CD14-positive monocyte (primary cell): ENCODE measurements around the gene SPTBN4. TPM values are rescaled to one million over a fixed set of nuclear protein-coding genes. Genes with fewer than 3 reads are reported as not detected.

Experiments
- DNase-seq, 3 donors: peaks; one replicate each; pipeline ENCODE4 v3.0.0-alpha.2; 2011 to 2022
- H2AFZ ChIP-seq: 2 replicates; pipeline ENCODE4 v1.6.0; 2012; ENCODE audit warnings: mild to moderate bottlenecking, low read depth, low read length, inconsistent platforms; ENCODE audit not compliant: insufficient read depth, poor library complexity, severe bottlenecking
- H3K27ac ChIP-seq, 2 donors: 1 replicate in 1 of 2; 2 replicates in 1 of 2; pipeline ENCODE4 v1.5.1; 2012 to 2013; ENCODE audit warnings: low read length in 2 of 2, control low read depth in 1 of 2, inconsistent platforms in 1 of 2, low read depth in 1 of 2, mild to moderate bottlenecking in 1 of 2
- H3K27me3 ChIP-seq, 2 donors: one replicate each; pipeline versions ENCODE4 v1.6.0 to v1.6.1; 2011 to 2013; ENCODE audit warnings: low read length in 2 of 2; ENCODE audit not compliant: control insufficient read depth in 2 of 2, insufficient read depth in 2 of 2
- H3K36me3 ChIP-seq, 2 donors: replicated peaks in 1 of 2; 1 replicate in 1 of 2; 2 replicates in 1 of 2; pipeline versions ENCODE4 v1.5.1 to v1.6.1; 2012 to 2013; ENCODE audit warnings: low read length in 2 of 2, control low read depth in 1 of 2, inconsistent platforms in 1 of 2, mild to moderate bottlenecking in 1 of 2; ENCODE audit not compliant: insufficient read depth in 2 of 2, control insufficient read depth in 1 of 2
- H3K4me1 ChIP-seq, 2 donors: 1 replicate in 1 of 2; 2 replicates in 1 of 2; pipeline versions ENCODE4 v1.5.1 to v1.6.1; 2012 to 2013; ENCODE audit warnings: low read length in 2 of 2, control low read depth in 1 of 2, inconsistent platforms in 1 of 2, mild to moderate bottlenecking in 1 of 2, moderate library complexity in 1 of 2; ENCODE audit not compliant: insufficient read depth in 2 of 2, control insufficient read depth in 1 of 2
- H3K4me2 ChIP-seq: replicated peaks from 2 replicates; pipeline ENCODE3; 2012; ENCODE audit warnings: low read length, moderate library complexity, mild to moderate bottlenecking; ENCODE audit not compliant: poor library complexity, severe bottlenecking; ENCODE audit errors: extremely low read depth
- H3K4me3 ChIP-seq, 3 experiments: fragments of 200-600 bp in 1 of 3; sonication (generic) in 1 of 3; replicated peaks in 1 of 3; 1 replicate in 2 of 3; 2 replicates in 1 of 3; pipeline ENCODE4 v1.5.1; 2011 to 2013; ENCODE audit warnings: low read length in 3 of 3, mild to moderate bottlenecking in 3 of 3, control low read depth in 2 of 3, low read depth in 2 of 3, inconsistent platforms in 1 of 3, moderate library complexity in 1 of 3
- H3K79me2 ChIP-seq: 2 replicates; pipeline ENCODE4 v1.6.0; 2012; ENCODE audit warnings: mild to moderate bottlenecking, control low read depth, inconsistent platforms, low read length, moderate library complexity; ENCODE audit not compliant: insufficient read depth
- H3K9ac ChIP-seq: 2 replicates; pipeline ENCODE4 v1.6.0; 2017; ENCODE audit warnings: low read length, mild to moderate bottlenecking; ENCODE audit not compliant: insufficient read depth, poor library complexity, severe bottlenecking
- H3K9me3 ChIP-seq, 2 donors: replicated peaks in 1 of 2; 1 replicate in 1 of 2; 2 replicates in 1 of 2; pipeline versions ENCODE4 v1.5.1 to v1.6.1; 2012 to 2013; ENCODE audit warnings: low read length in 2 of 2, control low read depth in 1 of 2; ENCODE audit not compliant: control insufficient read depth in 1 of 2, insufficient read depth in 1 of 2
- H4K20me1 ChIP-seq: 2 replicates; pipeline ENCODE4 v1.6.0; 2012; ENCODE audit warnings: mild to moderate bottlenecking, low read length, control low read depth, moderate library complexity; ENCODE audit not compliant: insufficient read depth
- H3K27ac Mint-ChIP-seq, 7 donors: one replicate each; pipeline ENCODE4 v1.8.0; 2020; ENCODE audit warnings: mild to moderate bottlenecking in 7 of 7, mixed read lengths in 7 of 7, moderate library complexity in 6 of 7, inconsistent platforms in 2 of 7
- H3K27me3 Mint-ChIP-seq, 3 donors: one replicate each; pipeline ENCODE4 v1.8.0; 2021 to 2022; ENCODE audit warnings: low read depth in 3 of 3, mild to moderate bottlenecking in 3 of 3, mixed read lengths in 3 of 3, moderate library complexity in 3 of 3, inconsistent platforms in 1 of 3
- H3K36me3 Mint-ChIP-seq, 2 donors: one replicate each; pipeline ENCODE4 v1.8.0; 2020; ENCODE audit warnings: mixed read lengths in 2 of 2, inconsistent platforms in 1 of 2, mild to moderate bottlenecking in 1 of 2
- H3K4me1 Mint-ChIP-seq: one replicate; pipeline ENCODE4 v1.8.0; 2020; ENCODE audit warnings: mild to moderate bottlenecking, mixed read lengths
- H3K4me3 Mint-ChIP-seq, 2 donors: one replicate each; pipeline ENCODE4 v1.8.0; 2020; ENCODE audit warnings: mild to moderate bottlenecking in 2 of 2, mixed read lengths in 2 of 2, moderate library complexity in 1 of 2
- H3K9me3 Mint-ChIP-seq, 7 donors: one replicate each; pipeline ENCODE4 v1.8.0; 2020 to 2022; ENCODE audit warnings: mixed read lengths in 7 of 7, mild to moderate bottlenecking in 6 of 7, moderate library complexity in 6 of 7, inconsistent platforms in 2 of 7
- WGBS: methylation state at CpG from one replicate; pipeline ENCODE4 v1.1.5; 2013; ENCODE audit warnings: missing lambda C conversion rate; ENCODE audit not compliant: insufficient coverage; 5-methylcytosine and 5-hydroxymethylcytosine counted together
- intact Hi-C, 2 donors: fragments of 100-400 bp; cut with micrococcal nuclease; formaldehyde crosslinking; loops; one replicate each; pipeline versions ENCODE4 v1.15.0 to v1.15.1; 2023
- polyA plus RNA-seq, 3 donors: library from polyadenylated mRNA; depleted of rRNA in 1 of 3; unstranded in 2 of 3; stranded (reverse) in 1 of 3; fragments of 300-500 nt in 2 of 3; fragments of >200 nt in 1 of 3; fragmentation: Illumina TruSeq in 2 of 3; gene quantifications; 1 replicate in 2 of 3; 2 replicates in 1 of 3; pipeline ENCODE4 v1.2.3, GENCODE V29; 2012 to 2021
- TF ChIP-seq, protein P1 (sequence below): fragments of 200-600 bp; IDR thresholded peaks from one replicate; pipeline ENCODE4 v1.8.0; 2022; ENCODE audit warnings: antibody characterized with exemption, mild to moderate bottlenecking

SPTBN4 gene
- polyA plus RNA-seq, 3 donors: 0.07 TPM; not detected in 2

DNA sequence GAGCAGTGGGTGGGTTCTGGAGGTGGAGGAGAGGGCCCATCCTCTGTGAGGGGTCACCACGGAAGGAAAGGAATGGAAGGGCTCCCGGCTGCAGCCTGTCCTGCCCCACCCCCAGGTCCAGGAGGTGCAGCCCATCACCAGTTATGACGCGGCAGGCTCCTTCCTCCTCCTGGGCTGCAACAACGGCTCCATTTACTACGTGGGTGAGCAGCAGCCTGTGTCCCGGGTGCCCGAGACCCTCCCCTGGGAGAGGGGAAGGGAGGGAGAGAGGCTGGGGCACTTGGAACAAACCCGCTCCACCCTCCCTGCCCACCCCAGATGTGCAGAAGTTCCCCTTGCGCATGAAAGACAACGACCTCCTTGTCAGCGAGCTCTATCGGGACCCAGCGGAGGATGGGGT is 116.5 kb downstream of the SPTBN4 start:
- Histone ChIP-seq H3K4me2 (no peak overlapping the region), H3K4me3 (no peak overlapping the region), H3K27me3 (no peaks in the 10 kb centered on the region), H3K36me3 (peaks cover 63 to 65% of the 10 kb centered on the region in 2 donors), H3K9ac (no peak overlapping the region), H3K79me2 (peaks cover 51% of the 10 kb centered on the region), H2AFZ (no peak overlapping the region), H4K20me1 (peaks cover 27% of the 10 kb centered on the region), H3K4me1 (peaks cover 70 to 87% of the 10 kb centered on the region in 2 donors), H3K27ac (peak overlapping the region in 1 of 2 donors; percentile 41), H3K9me3 (no peaks in the 10 kb centered on the region)
- Mint-ChIP-seq H3K27me3 (no peaks in the 10 kb centered on the region), H3K36me3 (peaks cover 72 to 80% of the 10 kb centered on the region in 2 donors), H3K27ac (peak overlapping the region; percentile 86 to 99 (median 99)), H3K4me1 (peaks cover 70% of the 10 kb centered on the region), H3K4me3 (no peak overlapping the region), H3K9me3 (peaks cover 0 to 6% (median 0%) of the 10 kb centered on the region in 7 donors)
- TF ChIP-seq, protein P1, sequence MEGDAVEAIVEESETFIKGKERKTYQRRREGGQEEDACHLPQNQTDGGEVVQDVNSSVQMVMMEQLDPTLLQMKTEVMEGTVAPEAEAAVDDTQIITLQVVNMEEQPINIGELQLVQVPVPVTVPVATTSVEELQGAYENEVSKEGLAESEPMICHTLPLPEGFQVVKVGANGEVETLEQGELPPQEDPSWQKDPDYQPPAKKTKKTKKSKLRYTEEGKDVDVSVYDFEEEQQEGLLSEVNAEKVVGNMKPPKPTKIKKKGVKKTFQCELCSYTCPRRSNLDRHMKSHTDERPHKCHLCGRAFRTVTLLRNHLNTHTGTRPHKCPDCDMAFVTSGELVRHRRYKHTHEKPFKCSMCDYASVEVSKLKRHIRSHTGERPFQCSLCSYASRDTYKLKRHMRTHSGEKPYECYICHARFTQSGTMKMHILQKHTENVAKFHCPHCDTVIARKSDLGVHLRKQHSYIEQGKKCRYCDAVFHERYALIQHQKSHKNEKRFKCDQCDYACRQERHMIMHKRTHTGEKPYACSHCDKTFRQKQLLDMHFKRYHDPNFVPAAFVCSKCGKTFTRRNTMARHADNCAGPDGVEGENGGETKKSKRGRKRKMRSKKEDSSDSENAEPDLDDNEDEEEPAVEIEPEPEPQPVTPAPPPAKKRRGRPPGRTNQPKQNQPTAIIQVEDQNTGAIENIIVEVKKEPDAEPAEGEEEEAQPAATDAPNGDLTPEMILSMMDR: no peak
- 87% methylated on average over 7 of the region's 14 CpGs for WGBS
- peak in 1 of 3 donors; percentile 3 for DNase-seq
- intact Hi-C loops: no loop called here

DNA sequence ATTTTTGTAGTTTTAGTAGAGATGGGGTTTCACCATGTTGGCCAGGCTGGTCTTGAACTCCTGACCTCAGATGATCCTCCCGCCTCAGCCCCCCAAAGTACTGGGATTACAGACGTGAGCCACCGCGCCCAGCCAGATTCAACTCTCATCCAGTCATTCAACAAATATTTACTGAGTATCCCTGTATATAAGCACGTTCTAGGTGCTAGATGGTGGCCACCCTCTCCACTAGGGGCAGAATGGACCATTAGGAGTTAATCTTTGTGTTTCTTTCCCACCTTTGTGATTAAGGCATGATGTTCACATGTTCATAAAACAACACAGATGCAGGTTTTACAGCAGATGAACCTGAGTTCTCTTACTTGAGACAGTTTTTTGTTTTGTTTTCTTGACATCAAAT is 117.2 kb downstream of the SPTBN4 start:
- Histone ChIP-seq H3K36me3 (peaks cover 70 to 73% of the 10 kb centered on the region in 2 donors), H3K27me3 (no peaks in the 10 kb centered on the region), H3K9me3 (no peaks in the 10 kb centered on the region), H3K9ac (no peak overlapping the region), H3K27ac (peak overlapping the region; percentile 27 to 94), H3K4me3 (no peak overlapping the region), H2AFZ (no peak overlapping the region), H4K20me1 (peaks cover 27% of the 10 kb centered on the region), H3K79me2 (peaks cover 45% of the 10 kb centered on the region), H3K4me1 (peaks cover 63 to 80% of the 10 kb centered on the region in 2 donors), H3K4me2 (no peak overlapping the region)
- peaks cover 65% of the 10 kb centered on the region for H3K4me1 Mint-ChIP-seq
- intact Hi-C loops: no loop called here
- H3K27me3 Mint-ChIP-seq: peaks cover 0 to 1% (median 0%) of the 10 kb centered on the region in 3 donors
- peak overlapping the region; percentile 99 for H3K27ac Mint-ChIP-seq
- peaks cover 75 to 83% of the 10 kb centered on the region in 2 donors for H3K36me3 Mint-ChIP-seq
- DNase-seq: no peak
- 100% methylated on average over 4 of the region's 5 CpGs for WGBS
- H3K9me3 Mint-ChIP-seq: peaks cover 0 to 6% (median 0%) of the 10 kb centered on the region in 7 donors
- TF ChIP-seq, protein P1: no peak
- H3K4me3 Mint-ChIP-seq: no peak overlapping the region
